ENCODE measurements around the gene ATRNL1.
"Not testable (repeated sequence)": the region's sequence is repeated elsewhere in the genome, so short reads cannot be mapped to it uniquely, and the experiment has no call there.

ATRNL1 gene

GRCh38 chr10:115214829-115215228 is 121.7 kb downstream of the ATRNL1 start:
- DNase-seq (ENCODE audit: low read depth in 2 of 2, low spot score in 1 of 2): no peak

- DNase-seq (ENCODE audit: low read depth in 2 of 2, low spot score in 1 of 2): no peak
These were observed 126.0 kb downstream of the ATRNL1 start for GRCh38 chr10:115219203-115219602.

- DNase-seq (ENCODE audit: low read depth in 2 of 2, low spot score in 1 of 2): no peak
These were observed 128.9 kb downstream of the ATRNL1 start for GRCh38 chr10:115222039-115222438.

GRCh38 chr10:115239761-115240160 is 146.6 kb downstream of the ATRNL1 start:
- no peak for DNase-seq (ENCODE audit: low read depth in 2 of 2, low spot score in 1 of 2)

- DNase-seq (ENCODE audit: low read depth in 2 of 2, low spot score in 1 of 2): no peak
These were observed 157.6 kb downstream of the ATRNL1 start for GRCh38 chr10:115250784-115251183.

GRCh38 chr10:115253765-115254164 is 160.6 kb downstream of the ATRNL1 start:
- DNase-seq (ENCODE audit: low read depth in 2 of 2, low spot score in 1 of 2): not testable (repeated sequence)

- no peak for DNase-seq (ENCODE audit: low read depth in 2 of 2, low spot score in 1 of 2)
These were observed 179.3 kb downstream of the ATRNL1 start for GRCh38 chr10:115272482-115272881.

- DNase-seq (ENCODE audit: low read depth in 2 of 2, low spot score in 1 of 2): no peak
These were observed 185.1 kb downstream of the ATRNL1 start for GRCh38 chr10:115278294-115278693.

- no peak for DNase-seq (ENCODE audit: low read depth in 2 of 2, low spot score in 1 of 2)
These were observed 202.1 kb downstream of the ATRNL1 start for GRCh38 chr10:115295213-115295805.

GRCh38 chr10:115300080-115300479 is 206.9 kb downstream of the ATRNL1 start:
- DNase-seq (ENCODE audit: low read depth in 2 of 2, low spot score in 1 of 2): no peak

- not testable (repeated sequence) for DNase-seq (ENCODE audit: low read depth in 2 of 2, low spot score in 1 of 2)
These were observed 226.5 kb downstream of the ATRNL1 start for GRCh38 chr10:115319669-115320068.

- no peak for DNase-seq (ENCODE audit: low read depth in 2 of 2, low spot score in 1 of 2)
These were observed 228.2 kb downstream of the ATRNL1 start for GRCh38 chr10:115321360-115321759.

- DNase-seq (ENCODE audit: low read depth in 2 of 2, low spot score in 1 of 2): no peak
These were observed 235.2 kb downstream of the ATRNL1 start for GRCh38 chr10:115328331-115328730.

- no peak for DNase-seq (ENCODE audit: low read depth in 2 of 2, low spot score in 1 of 2)
These were observed 242.2 kb downstream of the ATRNL1 start for GRCh38 chr10:115335366-115335765.

GRCh38 chr10:115355162-115355760 is 262.1 kb downstream of the ATRNL1 start:
- DNase-seq (ENCODE audit: low read depth in 2 of 2, low spot score in 1 of 2): no peak

GRCh38 chr10:115367920-115368319 is 274.8 kb downstream of the ATRNL1 start:
- DNase-seq (ENCODE audit: low read depth in 2 of 2, low spot score in 1 of 2): not testable (repeated sequence)

GRCh38 chr10:115379064-115379463 is 285.9 kb downstream of the ATRNL1 start:
- DNase-seq (ENCODE audit: low read depth in 2 of 2, low spot score in 1 of 2): no peak

GRCh38 chr10:115384665-115385064 is 291.5 kb downstream of the ATRNL1 start:
- DNase-seq (ENCODE audit: low read depth in 2 of 2, low spot score in 1 of 2): no peak

- no peak for DNase-seq (ENCODE audit: low read depth in 2 of 2, low spot score in 1 of 2)
These were observed 297.4 kb downstream of the ATRNL1 start for GRCh38 chr10:115390607-115391006.

GRCh38 chr10:115398026-115398425 is 304.9 kb downstream of the ATRNL1 start:
- DNase-seq (ENCODE audit: low read depth in 2 of 2, low spot score in 1 of 2): no peak

- DNase-seq (ENCODE audit: low read depth in 2 of 2, low spot score in 1 of 2): no peak
These were observed 309.5 kb downstream of the ATRNL1 start for GRCh38 chr10:115402699-115403098.

- DNase-seq (ENCODE audit: low read depth in 2 of 2, low spot score in 1 of 2): not testable (repeated sequence)
These were observed 312.7 kb downstream of the ATRNL1 start for GRCh38 chr10:115405838-115406237.

GRCh38 chr10:115409347-115409746 is 316.2 kb downstream of the ATRNL1 start:
- DNase-seq (ENCODE audit: low read depth in 2 of 2, low spot score in 1 of 2): no peak
